Mucosa of descending colon (tissue), 3 donors: ENCODE measurements around the gene MRPL50. TPM values are rescaled to one million over a fixed set of nuclear protein-coding genes. Genes with fewer than 3 reads are reported as not detected.
"Not testable (repeated sequence)": the region's sequence is repeated elsewhere in the genome, so short reads cannot be mapped to it uniquely, and the experiment has no call there.

ENCODE experiments used
- ATAC-seq: fragments of 200-7000 bp; cut with Tn5 transposase; one replicate; pipeline ENCODE4 v1.9.1; 2020; ENCODE audit warnings: mild to moderate bottlenecking, moderate library complexity
- DNase-seq, 3 donors: peaks; one replicate each; pipeline ENCODE4 v3.0.0-alpha.2; 2020
- H3K36me3 ChIP-seq: fragments of 200-600 bp; one replicate; pipeline ENCODE4 v1.8.0; 2021; ENCODE audit warnings: low read depth, mild to moderate bottlenecking
- H3K4me1 ChIP-seq: fragments of 200-600 bp; one replicate; pipeline ENCODE4 v1.8.0; 2021; ENCODE audit warnings: low read depth, mild to moderate bottlenecking
- H3K4me3 ChIP-seq: fragments of 200-600 bp; one replicate; pipeline ENCODE4 v1.8.0; 2021; ENCODE audit warnings: mild to moderate bottlenecking
- H3K9me3 ChIP-seq: fragments of 200-600 bp; one replicate; pipeline ENCODE4 v1.8.0; 2021; ENCODE audit warnings: mild to moderate bottlenecking
- CTCF ChIP-seq: fragments of 200-600 bp; IDR thresholded peaks from one replicate; pipeline ENCODE4 v1.8.0; 2022; ENCODE audit warnings: antibody characterized with exemption, mild to moderate bottlenecking
- intact Hi-C, 2 donors: fragments of 100-400 bp; cut with DNase I in 1 of 2; cut with micrococcal nuclease in 1 of 2; formaldehyde crosslinking; loops; one replicate each; pipeline versions ENCODE4 v1.11.0 to v1.11.1; 2022; cut with DNase I, micrococcal nuclease
- total RNA-seq, 3 donors: library from RNA; stranded (reverse); fragmentation: NEBNext Ultra II Directional in 2 of 3; extraction: Animal tissue kit (Norgen Biotek cat#: 25700) in 2 of 3; gene quantifications; one replicate each; pipeline versions ENCODE4 v1.2.1 to v1.2.4, GENCODE V29; 2021 to 2023
- donor health status: DM: no; HTN: no; CAD: no; lungs with moderate emphysema.
- donor health status: DM: no; HTN: no; CAD: no.
- donor health status: DM: no; HTN: yes; CAD: no.

MRPL50 gene
- total RNA-seq, 3 donors from 2014 or later, result 8.2 to 11.0 (median 8.4) TPM

GRCh38 chr9:101394687-101395086 is 3.7 kb downstream of the MRPL50 start:
- Histone ChIP-seq H3K9me3 (peaks cover 4% of the 10 kb centered on the region), H3K4me1 (peaks cover 13% of the 10 kb centered on the region), H3K4me3 (no peak overlapping the region), H3K36me3 (no peaks in the 10 kb centered on the region)
- no peak for DNase-seq
- intact Hi-C loops, result no loop called here
- ATAC-seq, result no peak
- TF ChIP-seq CTCF, result no peak

GRCh38 chr9:101393135-101393534 is 5.3 kb downstream of the MRPL50 start:
- H3K36me3 ChIP-seq, result peaks cover 4% of the 10 kb centered on the region
- intact Hi-C loops, result no loop called here
- peaks cover 11% of the 10 kb centered on the region for H3K4me1 ChIP-seq
- peaks cover 4% of the 10 kb centered on the region for H3K9me3 ChIP-seq
- TF ChIP-seq CTCF, result no peak
- DNase-seq (no peak), ATAC-seq (no peak)
- no peak overlapping the region for H3K4me3 ChIP-seq

GRCh38 chr9:101388507-101388993 is 9.9 kb downstream of the MRPL50 start:
- no peak overlapping the region for H3K4me3 ChIP-seq
- intact Hi-C loops, result no loop called here
- H3K4me1 ChIP-seq, result no peaks in the 10 kb centered on the region
- no peak for TF ChIP-seq CTCF
- H3K9me3 ChIP-seq, result peaks cover 10% of the 10 kb centered on the region
- peaks cover 4% of the 10 kb centered on the region for H3K36me3 ChIP-seq
- no peak for DNase-seq
- ATAC-seq, result peak; percentile 70

GRCh38 chr9:101387871-101388506 is 10.4 kb downstream of the MRPL50 start:
- H3K36me3 ChIP-seq, result peaks cover 4% of the 10 kb centered on the region
- intact Hi-C loops, result no loop called here
- H3K9me3 ChIP-seq, result peaks cover 8% of the 10 kb centered on the region
- no peak overlapping the region for H3K4me3 ChIP-seq
- DNase-seq (peak in 1 of 3 donors; percentile 42), ATAC-seq (peak; percentile 85)
- peak; percentile 23 for TF ChIP-seq CTCF
- no peaks in the 10 kb centered on the region for H3K4me1 ChIP-seq

GRCh38 chr9:101384873-101385536 is 13.4 kb downstream of the MRPL50 start, which contains the start of gene BAAT:
TSS of gene BAAT (minus strand) at chr9:101385006. CDS start at chr9:101371404, 13,602 bp downstream.
- H3K4me3 ChIP-seq, intact Hi-C loops, DNase-seq, H3K36me3 ChIP-seq, ATAC-seq, H3K9me3 ChIP-seq, H3K4me1 ChIP-seq: not testable (repeated sequence)

- ATAC-seq (no peak), DNase-seq (no peak)
- no peak for TF ChIP-seq CTCF
- intact Hi-C loops, result no loop called here
- Histone ChIP-seq H3K36me3 (no peaks in the 10 kb centered on the region), H3K4me3 (no peak overlapping the region), H3K9me3 (peaks cover 8% of the 10 kb centered on the region), H3K4me1 (no peaks in the 10 kb centered on the region)
Measured at GRCh38 chr9:101383361-101383760, 15.1 kb downstream of the MRPL50 start.
